Cardiac muscle cell (in vitro differentiated cells and primary cell): ENCODE measurements around the gene TEX14. TPM values are rescaled to one million over a fixed set of nuclear protein-coding genes. Genes with fewer than 3 reads are reported as not detected.
"Not testable (repeated sequence)": the region's sequence is repeated elsewhere in the genome, so short reads cannot be mapped to it uniquely, and the experiment has no call there.

Experiments used
- DNase-seq, 2 donors: peaks; one replicate each; pipeline versions ENCODE4 v3.0.0 to v3.0.0-alpha.2; 2010 to 2017; ENCODE audit warnings: low read depth in 1 of 2, low spot score in 1 of 2
- H3K27ac ChIP-seq: fragments of 200-600 bp; sonication (generic); 2 replicates; pipeline ENCODE4 v1.5.1; 2016
- H3K27me3 ChIP-seq: fragments of 200-600 bp; sonication (generic); 2 replicates; pipeline ENCODE4 v1.6.0; 2016; ENCODE audit warnings: control low read depth
- H3K36me3 ChIP-seq: fragments of 200-600 bp; sonication (generic); 2 replicates; pipeline ENCODE4 v1.5.1; 2016; ENCODE audit warnings: control low read depth
- H3K4me1 ChIP-seq: fragments of 200-600 bp; sonication (generic); 2 replicates; pipeline ENCODE4 v1.8.1; 2017; ENCODE audit warnings: low read depth, mild to moderate bottlenecking, mixed run types
- H3K4me3 ChIP-seq: fragments of 200-600 bp; sonication (generic); 2 replicates; pipeline ENCODE4 v1.5.1; 2016; ENCODE audit warnings: mild to moderate bottlenecking
- H3K9me3 ChIP-seq: fragments of 200-600 bp; sonication (generic); 2 replicates; pipeline ENCODE4 v1.5.1; 2017; ENCODE audit warnings: low read depth, mild to moderate bottlenecking, control low read depth
- polyA plus RNA-seq: library from polyadenylated mRNA; unstranded; fragments of >200 nt; fragmentation: Nextera tagmentation; extraction: Ambion mirVana; gene quantifications from 2 replicates; pipeline ENCODE4 v1.2.1, GENCODE V29; 2016
- total RNA-seq: library from RNA; depleted of rRNA; stranded (reverse); fragments of >200 nt; gene quantifications from 2 replicates; pipeline ENCODE4 v1.2.3, GENCODE V29; 2016
- TF ChIP-seq, protein P1 (sequence below): IDR thresholded peaks from 2 replicates; pipeline ENCODE4 v1.5.1; 2012; ENCODE audit warnings: low read depth, mild to moderate bottlenecking, low read length

The TEX14 gene
- total and polyA plus RNA-seq, 2 experiments from 2014 or later = 0.32 to 0.60 TPM

DNA sequence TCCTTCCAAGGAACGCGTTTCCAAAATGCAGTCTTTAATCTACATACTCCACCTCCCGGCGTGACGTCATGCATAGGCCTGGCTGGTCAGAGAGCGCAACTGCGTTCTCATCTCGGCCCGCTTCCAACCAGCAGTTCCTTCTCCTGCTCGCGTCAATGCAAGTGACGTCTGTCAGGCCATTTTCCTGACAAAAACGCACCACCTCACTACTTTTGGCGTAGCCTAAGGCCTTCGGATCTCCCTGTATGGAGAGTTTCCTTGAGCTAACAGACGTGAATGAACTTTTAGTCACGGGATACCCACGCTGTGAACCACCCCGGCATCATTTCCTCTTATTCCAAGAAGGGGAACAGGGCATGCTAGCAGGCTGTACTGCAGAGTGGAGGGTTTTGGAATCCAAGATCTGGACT, 25.0 kb downstream of the TEX14 start:
- H3K4me1 ChIP-seq = peaks cover 4% of the 10 kb centered on the region
- H3K9me3 ChIP-seq = no peaks in the 10 kb centered on the region
- H3K4me3 ChIP-seq = no peak overlapping the region
- no peaks in the 10 kb centered on the region for H3K36me3 ChIP-seq
- peak in 1 of 2 donors; percentile 94 for DNase-seq
- H3K27me3 ChIP-seq = no peaks in the 10 kb centered on the region
- TF ChIP-seq, protein P1, sequence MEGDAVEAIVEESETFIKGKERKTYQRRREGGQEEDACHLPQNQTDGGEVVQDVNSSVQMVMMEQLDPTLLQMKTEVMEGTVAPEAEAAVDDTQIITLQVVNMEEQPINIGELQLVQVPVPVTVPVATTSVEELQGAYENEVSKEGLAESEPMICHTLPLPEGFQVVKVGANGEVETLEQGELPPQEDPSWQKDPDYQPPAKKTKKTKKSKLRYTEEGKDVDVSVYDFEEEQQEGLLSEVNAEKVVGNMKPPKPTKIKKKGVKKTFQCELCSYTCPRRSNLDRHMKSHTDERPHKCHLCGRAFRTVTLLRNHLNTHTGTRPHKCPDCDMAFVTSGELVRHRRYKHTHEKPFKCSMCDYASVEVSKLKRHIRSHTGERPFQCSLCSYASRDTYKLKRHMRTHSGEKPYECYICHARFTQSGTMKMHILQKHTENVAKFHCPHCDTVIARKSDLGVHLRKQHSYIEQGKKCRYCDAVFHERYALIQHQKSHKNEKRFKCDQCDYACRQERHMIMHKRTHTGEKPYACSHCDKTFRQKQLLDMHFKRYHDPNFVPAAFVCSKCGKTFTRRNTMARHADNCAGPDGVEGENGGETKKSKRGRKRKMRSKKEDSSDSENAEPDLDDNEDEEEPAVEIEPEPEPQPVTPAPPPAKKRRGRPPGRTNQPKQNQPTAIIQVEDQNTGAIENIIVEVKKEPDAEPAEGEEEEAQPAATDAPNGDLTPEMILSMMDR = no peak
- H3K27ac ChIP-seq = no peak overlapping the region

DNA sequence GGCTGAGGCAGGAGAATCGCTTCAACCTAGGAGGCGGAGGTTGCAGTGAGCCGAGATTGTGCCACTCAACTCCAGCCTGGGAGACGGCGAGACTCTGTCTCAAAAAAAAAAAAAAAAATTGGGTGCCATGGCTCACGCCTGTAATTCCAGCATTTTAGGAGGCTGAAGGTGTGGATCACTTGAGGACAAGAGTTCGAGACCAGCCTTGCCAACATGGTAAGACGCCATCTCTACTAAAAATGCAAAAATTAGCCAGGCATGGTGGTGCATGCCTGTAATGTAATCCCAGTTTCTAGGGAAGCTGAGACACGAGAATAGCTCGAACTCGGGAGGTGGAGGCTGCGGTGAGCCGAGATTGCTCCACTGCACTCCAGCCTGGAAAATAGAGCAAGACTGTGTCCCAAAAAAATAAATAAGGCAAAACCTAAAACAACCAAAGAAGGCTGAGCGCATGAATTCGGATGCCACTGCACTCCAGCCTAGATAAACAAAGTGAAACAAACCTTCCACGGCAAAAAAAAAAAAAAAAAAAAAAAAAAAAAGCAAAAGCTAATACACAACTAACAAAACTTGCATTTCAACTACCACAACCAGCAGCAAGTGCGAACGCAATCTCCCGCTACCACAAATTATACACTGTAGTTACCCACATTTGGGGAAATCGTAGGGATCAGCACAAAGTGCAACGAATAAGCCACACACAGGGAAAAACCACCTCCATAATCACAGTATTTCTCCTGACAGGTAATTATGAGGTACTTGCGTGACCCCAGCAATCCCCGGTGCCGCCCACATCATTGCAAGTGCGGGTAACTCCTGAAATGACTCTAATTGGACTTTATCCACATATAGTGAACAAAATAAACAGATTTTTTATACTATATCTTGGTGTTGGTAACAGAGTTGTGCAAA, 25.6 kb downstream of the TEX14 start:
- DNase-seq = no peak
- Histone ChIP-seq H3K4me3 (no peak overlapping the region), H3K27ac (no peak overlapping the region), H3K27me3 (no peaks in the 10 kb centered on the region), H3K36me3 (no peaks in the 10 kb centered on the region), H3K9me3 (no peaks in the 10 kb centered on the region), H3K4me1 (peaks cover 4% of the 10 kb centered on the region)
- TF ChIP-seq, protein P1 = no peak

DNA sequence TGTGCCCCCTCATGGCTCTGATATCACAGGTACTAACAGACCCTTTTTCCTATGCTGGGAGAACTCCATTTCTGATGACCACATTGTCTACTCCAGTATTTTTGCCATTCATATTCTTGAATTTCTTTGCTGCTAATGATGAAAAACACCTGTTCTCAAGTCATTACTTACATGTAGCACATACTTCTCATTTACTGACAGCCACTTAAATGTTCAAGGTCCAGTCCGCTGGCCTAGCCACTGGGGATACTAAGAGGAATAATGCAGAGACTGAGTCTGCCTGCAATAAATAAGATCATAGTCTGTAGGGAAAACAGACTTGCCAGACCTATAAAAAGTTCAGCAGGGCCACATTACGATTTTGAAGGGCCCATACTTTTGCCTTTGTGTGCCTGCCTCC, 27.5 kb downstream of the TEX14 start:
- H3K27ac ChIP-seq = no peak overlapping the region
- no peaks in the 10 kb centered on the region for H3K36me3 ChIP-seq
- no peaks in the 10 kb centered on the region for H3K4me1 ChIP-seq
- H3K9me3 ChIP-seq = no peaks in the 10 kb centered on the region
- no peak overlapping the region for H3K4me3 ChIP-seq
- TF ChIP-seq, protein P1 = no peak
- DNase-seq = peak in 1 of 2 donors; percentile 29
- no peaks in the 10 kb centered on the region for H3K27me3 ChIP-seq

DNA sequence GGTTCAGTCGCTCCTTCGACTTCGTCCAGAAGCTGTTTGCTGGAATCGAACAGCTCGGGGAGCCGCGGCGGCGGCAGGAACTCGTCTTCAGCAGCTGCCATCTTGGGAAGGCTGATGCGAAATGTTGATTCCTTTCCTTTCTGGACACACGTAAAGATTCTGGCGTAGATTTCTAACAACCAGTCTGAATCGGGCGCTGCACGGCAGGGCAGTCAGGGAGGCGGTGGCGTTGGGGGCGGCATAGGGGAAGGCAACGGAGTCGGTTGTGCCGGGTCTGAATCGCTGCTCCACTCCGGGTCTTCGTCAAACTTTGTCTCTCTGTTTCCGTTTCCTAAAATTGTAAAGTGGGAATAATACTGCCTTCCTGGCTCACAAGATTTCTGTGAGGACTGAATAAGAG, 30.3 kb downstream of the TEX14 start:
- Histone ChIP-seq H3K36me3 (no peaks in the 10 kb centered on the region), H3K4me3 (no peak overlapping the region), H3K4me1 (no peaks in the 10 kb centered on the region), H3K27ac (no peak overlapping the region), H3K9me3 (no peaks in the 10 kb centered on the region), H3K27me3 (no peaks in the 10 kb centered on the region)
- TF ChIP-seq, protein P1 = no peak
- no peak for DNase-seq

DNA sequence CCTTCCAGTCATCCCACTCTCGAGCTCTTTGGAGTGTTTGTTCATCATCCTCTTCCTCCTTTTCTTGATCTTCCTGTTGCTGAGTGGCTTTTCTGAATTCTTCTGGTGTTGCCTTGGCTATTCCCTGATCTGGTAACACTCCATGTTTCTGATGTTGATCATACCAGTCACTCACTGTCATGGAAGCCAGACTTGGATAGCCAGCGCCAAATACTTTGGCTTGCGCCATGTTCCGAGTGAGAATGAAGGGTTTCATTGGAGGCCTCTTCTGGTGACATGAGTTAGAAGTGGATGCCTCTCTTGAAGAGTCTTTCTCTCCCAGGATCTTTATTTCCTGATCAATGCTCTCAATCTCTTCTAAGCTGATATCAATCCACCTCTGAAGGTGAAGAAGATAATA, 31.2 kb downstream of the TEX14 start:
- H3K27ac ChIP-seq = no peak overlapping the region
- no peaks in the 10 kb centered on the region for H3K36me3 ChIP-seq
- H3K4me3 ChIP-seq = no peak overlapping the region
- TF ChIP-seq, protein P1 = no peak
- H3K4me1 ChIP-seq = no peaks in the 10 kb centered on the region
- no peaks in the 10 kb centered on the region for H3K9me3 ChIP-seq
- H3K27me3 ChIP-seq = no peaks in the 10 kb centered on the region
- DNase-seq = no peak

DNA sequence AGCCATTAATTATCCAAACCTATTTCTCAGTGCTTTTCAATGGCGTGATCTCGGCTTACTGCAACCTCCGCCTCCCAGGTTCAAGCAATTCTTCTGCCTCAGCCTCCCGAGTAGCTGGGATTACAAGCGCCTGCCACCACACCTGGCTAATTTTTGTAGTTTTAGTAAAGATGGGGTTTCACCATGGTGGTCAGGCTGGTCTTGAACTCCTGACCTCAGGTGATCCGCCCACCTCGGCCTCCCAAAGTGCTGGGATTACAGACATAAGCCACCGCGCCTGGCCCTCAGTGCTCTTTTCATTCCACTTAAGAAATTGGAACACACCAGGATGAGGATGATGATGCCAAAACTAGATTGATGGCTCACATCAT, 32.1 kb downstream of the TEX14 start:
- H3K36me3 ChIP-seq, H3K9me3 ChIP-seq, H3K4me1 ChIP-seq, DNase-seq, H3K27me3 ChIP-seq: not testable (repeated sequence)
- H3K4me3 ChIP-seq = peak overlapping the region; percentile 30
- peak overlapping the region; percentile 99 for H3K27ac ChIP-seq
